Cardiac septum (tissue), 1 donor: ENCODE results near the gene COG5. TPM values are rescaled to one million over a fixed set of nuclear protein-coding genes. Genes with fewer than 3 reads are reported as not detected.

Experiments
- DNase-seq: peaks from one replicate; pipeline ENCODE4 v3.0.0-alpha.2; 2020; ENCODE audit warnings: low spot score
- intact Hi-C: fragments of 100-400 bp; cut with DNase I; formaldehyde crosslinking; loops from one replicate; pipeline ENCODE4 v1.14.0; 2022
- total RNA-seq: library from RNA; stranded (reverse); fragmentation: NEBNext Ultra II Directional; extraction: Animal tissue kit (Norgen Biotek cat#: 25700); gene quantifications from one replicate; pipeline ENCODE4 v1.2.1, GENCODE V29; 2021
- donor health status: DM: no; HTN: no; CAD: no.

Gene COG5
- total RNA-seq, 1 donor from 2014 or later = 43.9 TPM

DNA sequence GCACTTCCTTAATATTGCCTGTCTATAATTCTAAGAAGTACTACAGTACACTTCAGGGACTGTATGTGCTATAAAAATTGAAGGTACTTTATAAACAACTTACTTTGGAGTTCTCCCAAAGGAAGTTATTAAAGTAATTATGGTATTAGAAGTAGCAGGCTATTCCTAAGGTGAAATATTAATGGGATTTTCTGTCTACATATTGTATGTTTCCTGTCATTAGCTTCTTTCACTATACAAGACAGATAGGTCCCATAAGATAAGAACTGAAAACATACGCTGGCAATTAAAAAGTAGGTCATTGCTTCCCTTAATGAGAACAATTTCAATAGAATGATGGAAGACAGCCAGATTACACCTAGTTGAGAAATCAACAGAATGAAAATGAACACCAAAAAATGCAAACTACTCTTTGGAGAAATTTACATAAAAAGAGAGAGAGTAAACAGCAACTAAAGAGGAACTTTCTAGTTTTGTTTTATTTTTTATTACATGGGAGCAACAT lies 248.0 kb downstream of the COG5 start:
- no peak for DNase-seq
- intact Hi-C loops = no loop called here

DNA sequence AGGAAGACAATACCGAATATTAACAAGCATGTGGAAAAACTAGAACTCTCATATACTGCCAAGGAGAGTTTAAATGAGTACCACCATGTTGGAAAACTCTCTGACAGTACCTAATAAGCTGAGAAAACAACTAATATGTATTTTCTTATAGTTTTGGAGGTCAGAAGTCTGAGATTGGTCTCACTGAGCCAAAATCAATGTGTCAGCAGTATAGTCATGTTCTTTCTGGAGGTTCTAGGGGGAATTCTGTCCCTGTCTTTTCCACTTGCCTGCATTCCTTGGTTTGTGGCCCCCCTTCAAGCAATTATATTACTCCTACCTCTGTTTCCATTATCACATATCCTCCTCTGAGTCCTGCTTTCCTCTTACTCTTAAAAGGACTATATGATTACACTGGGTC lies 250.4 kb downstream of the COG5 start:
- DNase-seq = no peak

DNA sequence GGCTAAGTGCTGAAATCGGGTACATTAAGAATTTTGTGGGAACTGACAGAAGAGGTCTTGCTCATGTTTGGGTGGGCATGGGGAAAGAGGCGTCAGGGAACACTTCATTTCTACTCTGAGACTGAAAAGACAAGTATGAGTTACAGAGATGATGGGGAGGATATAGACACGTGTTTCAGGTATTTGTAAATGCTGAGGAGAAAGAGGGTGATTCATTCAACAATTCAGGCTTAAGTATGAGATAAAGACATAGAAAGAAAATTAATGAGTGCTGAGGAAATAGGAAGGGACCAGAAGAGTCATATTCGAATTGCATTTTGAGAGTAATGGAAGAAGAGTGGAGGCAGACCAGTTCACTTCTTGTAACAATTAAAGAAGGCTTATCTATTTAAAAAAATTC lies 251.3 kb downstream of the COG5 start:
- intact Hi-C loops = no loop called here
- DNase-seq = no peak

More for the DNA sequence above, 250.4 kb downstream of the COG5 start:
- intact Hi-C loops = no loop called here

DNA sequence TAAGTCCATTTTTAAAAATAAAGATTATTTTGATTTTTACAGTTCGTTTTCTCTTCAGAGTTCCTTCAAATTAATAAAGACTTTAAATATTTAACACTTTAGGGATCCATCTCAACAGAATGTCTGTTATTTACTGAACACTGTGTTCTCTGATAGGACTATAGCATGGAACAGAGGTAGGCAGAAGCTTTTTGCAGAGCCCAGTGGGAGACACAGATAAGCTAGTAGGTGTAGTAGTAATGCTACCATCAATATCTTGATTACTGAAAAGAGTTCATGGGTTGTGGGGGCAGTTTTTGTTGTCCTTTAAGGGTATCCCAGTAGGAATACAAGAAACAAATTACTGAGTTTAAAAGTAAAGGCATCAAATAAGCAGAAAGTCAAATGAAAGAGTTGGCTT lies 254.4 kb downstream of the COG5 start:
- no peak for DNase-seq
- intact Hi-C loops = no loop called here

DNA sequence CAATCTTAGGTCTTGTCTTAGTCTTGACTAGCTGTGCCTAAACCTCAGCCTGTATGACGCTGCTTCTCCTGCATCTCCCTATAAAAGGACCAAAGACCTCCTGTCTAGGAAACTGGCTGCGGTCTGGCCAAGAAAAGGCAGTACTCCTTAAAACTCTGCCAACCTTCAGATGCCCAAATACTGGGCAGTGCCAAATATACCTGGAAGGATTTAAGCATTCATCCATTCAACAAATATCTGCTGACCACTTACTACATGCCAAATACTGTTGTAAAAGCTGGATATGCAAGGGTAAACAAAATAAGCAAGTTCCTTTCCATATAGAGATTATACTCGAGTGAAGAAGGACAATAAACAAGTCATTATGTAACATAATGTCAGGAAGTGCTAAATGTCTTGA lies 259.1 kb downstream of the COG5 start:
- DNase-seq = no peak
- intact Hi-C loops = no loop called here

DNA sequence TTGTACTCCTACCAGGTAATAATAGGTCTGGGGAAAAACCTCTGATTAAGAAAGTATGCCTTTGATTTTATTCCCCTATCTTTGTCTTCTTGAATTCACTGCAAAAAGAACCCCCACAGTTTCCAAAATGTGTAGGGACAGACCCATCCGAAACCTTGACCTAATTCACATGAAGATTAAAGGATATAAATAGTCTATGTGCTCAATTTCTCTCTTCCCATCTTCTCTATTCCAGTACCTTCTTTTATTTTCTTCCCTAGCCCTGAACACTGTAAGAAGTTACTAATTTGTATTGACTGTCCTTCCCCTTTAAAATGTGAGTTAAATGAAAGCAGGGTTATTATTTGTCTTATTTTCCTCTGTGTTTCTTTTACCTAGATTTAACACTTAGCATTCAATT lies 259.7 kb downstream of the COG5 start:
- intact Hi-C loops = no loop called here

DNA sequence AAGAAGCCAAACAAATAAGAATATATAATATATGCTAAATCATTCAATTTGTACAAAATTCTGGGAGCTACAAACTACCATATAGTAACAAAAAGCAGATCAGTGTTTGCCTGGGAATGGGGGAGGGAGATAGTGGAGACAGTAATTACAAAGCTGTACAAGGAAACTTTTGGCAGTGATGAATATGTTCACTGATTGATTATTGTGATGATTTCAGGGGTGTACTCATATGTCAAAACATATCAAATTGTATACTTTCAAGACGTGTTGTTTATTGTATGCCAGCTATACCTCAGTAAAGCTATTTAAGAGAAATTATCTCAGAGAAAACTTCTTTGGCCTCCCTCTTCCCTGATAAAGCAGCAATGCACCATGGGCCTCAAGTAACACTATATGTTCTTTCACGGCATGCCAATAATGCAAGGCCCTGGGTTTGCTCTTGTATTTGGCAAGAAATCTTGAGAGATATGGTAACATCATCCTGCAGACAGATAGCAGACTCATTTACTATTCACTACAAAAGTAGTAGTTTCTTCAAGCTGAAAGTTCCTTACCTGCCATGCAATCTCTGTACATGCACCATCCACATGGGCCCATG lies 261.4 kb downstream of the COG5 start:
- DNase-seq = no peak
- intact Hi-C loops = no loop called here

More for the DNA sequence above, 259.7 kb downstream of the COG5 start:
- no peak for DNase-seq

DNA sequence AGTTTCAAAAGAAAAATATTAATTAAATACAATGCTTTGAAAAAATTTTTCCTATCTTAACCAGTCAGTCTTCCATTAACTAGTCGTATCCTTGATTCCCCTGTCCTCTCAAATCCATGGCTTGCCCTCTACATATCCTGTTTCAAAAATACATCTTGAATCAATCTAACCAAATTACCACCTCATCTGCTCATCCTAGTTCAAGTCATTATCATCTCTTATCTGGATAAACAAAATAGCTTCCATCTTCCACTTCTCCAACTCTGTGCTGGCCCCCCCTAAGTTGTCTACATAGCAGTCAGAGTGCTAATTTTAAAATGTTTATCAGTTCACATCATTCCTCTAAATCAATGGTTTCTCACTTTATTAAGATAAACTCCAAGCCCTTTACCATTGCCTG lies 269.5 kb downstream of the COG5 start:
- intact Hi-C loops = no loop called here
- DNase-seq = no peak

DNA sequence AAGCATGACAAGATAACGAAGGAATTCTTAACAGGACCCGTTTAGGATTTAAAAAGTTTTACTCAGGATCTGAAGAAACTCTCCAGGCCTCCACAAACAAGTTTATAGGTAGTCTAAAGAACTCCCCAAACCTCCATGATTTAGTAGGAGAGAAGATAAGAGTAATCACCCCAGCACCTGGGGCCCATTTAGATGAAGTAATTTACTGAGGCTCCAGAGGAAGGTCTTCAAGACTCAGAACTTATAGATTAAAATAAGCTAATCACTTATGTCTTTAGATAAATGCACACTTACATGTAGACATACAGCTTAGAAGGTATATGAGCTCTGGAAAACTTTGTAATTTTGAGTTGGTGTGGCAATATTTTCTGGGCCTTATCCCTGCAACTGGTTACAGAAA lies 271.1 kb downstream of the COG5 start:
- intact Hi-C loops = no loop called here
- no peak for DNase-seq

DNA sequence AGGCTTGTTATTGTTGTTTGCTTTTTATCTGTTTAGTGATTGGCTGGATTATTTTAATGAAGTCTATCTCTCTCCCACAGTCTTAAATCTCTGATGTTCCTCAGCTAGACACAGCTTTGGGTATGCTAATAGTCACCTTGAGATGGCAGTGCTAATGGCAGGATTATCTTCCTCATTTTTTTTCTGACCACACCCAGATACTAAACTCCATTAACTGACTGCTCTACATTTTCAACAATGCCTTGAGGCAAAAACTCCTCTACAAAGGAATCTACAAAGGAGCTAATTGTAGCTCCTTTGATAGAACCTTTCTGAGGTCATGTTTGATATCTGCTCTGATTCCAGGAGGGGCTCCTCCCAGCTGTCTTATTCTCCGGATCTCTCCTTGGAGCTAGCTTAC lies 272.3 kb downstream of the COG5 start:
- DNase-seq = no peak
- intact Hi-C loops = no loop called here

DNA sequence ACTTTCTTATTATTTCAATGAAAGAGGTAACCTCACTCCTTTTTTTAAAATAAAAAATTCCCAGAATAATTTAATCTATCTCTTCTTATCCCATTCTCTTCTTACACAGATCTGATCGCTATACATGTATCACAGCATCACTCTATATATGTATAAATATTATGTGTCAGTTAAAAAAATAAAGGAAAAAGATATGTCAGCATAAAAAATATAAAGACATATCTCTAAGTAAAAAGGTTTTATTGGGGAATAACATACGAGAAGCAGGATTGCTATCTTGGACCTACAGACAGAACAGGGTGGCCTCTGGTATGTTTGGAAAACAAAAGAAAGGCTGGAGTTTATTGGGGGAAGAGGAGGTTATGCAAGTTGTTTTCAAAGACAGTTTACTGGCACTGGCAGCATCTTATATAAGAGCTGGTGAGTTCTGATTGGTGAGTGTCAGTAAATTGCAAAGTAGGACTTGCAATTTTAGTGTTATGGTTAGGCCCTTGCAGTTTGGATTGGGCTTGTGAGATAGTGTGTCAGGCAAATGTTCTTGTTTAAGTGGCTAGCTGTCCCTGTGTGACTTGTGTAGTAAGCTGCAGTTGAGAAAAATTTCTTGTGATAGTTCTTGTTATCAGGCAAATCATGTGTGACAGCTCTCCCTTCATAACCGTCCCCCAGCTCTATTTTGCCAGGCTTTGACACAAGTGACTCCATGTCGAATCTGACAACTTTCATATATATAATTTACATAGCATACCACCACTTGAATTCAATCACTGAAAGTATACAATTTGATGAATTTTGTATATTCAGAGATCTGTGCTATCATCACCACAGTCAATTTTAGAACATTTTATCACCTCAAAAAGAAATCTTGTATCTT lies 276.7 kb downstream of the COG5 start:
- intact Hi-C loops = no loop called here
- DNase-seq = no peak

DNA sequence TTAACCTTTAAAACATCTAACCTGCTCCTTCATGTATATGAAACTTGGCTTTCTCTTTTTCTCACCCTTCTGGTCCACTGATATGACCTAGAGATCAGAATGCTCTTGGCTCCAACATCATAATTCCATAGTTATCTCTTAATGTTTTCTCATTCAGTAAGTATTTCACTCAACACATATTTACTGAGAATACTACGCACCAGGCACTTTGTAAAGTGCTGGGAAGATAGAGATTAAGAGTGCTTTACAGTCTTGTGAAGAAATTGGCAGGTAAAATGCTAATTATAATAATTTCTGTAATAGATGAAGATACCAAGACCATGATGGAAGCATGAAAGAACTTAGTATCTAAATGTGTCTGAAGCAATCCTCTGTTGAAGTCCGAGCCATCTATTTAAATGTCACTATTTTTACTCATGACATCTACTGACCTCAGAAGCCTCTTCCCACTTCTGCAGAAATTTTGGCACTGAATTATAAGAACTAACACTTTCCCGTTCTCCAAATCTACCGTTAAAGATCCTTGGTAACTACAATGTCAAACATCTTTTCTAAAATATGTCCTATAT lies 278.7 kb downstream of the COG5 start:
- intact Hi-C loops = loop anchor here (5.0 kb wide), 1 partner anchor 63 kb away; no protein-coding TSS in a partner anchor
- no peak for DNase-seq

DNA sequence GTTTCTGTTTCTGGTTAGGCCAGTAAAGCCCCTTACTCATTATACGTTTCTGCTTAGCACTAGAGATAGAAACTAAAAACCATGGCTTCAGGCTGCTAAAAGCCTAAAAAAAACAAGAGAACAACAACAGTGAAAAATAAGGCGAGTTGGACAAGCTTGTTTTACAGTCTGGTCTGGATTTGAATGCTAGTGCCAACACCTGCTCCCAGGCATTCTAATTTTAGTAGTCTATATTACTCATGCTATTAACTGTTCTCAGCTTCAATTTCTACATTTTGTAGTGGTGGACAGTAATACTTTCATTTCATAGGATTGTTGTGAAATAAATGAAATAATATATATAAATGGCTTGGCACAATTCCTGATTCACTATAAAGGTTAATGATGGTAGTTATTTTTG lies 286.4 kb downstream of the COG5 start:
- no peak for DNase-seq
- intact Hi-C loops = no loop called here

DNA sequence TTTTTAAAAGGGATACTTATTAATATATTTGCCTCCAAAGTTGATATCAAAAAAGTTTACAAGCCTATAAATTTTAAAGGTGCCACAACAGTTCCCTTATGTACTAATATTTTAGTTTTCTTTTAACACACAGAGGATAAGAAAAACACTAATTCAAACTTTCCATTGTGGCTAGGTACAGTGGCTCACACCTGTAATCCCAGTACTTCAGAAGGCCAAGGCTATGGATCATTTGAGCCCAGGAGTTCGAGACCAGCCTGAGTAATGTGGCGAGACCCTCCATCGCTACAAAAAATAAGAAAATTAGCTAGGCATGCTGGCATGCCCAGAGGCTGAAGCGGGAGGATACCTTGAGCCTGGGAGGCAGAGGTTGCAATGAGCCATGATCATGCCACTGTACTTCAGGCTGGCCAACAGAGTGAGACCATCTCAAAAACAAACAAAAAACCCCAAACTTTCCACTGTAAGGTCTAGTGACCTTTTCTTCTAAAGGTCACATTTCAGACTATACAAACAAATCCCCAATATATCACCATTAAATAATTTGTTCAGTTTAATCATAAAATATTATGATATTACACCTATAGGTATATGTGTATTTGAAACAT lies 287.4 kb downstream of the COG5 start:
- no peak for DNase-seq
- intact Hi-C loops = no loop called here

DNA sequence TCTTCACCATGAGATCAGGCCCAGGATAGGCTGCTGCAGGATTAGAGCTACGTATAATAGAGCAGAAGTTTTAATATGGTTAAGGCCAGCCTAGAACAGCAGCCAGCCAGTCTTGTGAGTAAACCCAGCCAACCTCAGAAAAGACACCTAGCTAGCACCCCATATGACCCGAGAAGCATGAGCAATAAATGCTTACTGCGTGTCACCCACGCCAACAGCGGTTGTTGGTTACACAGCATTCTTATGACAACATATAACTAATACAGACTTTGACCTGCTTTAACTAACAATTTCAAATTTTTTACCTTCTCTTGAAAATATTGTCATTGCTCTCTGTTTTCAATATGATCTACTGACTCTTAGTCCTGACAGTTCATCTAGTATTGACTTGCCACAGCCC lies 289.2 kb downstream of the COG5 start:
- DNase-seq = no peak
- intact Hi-C loops = no loop called here

DNA sequence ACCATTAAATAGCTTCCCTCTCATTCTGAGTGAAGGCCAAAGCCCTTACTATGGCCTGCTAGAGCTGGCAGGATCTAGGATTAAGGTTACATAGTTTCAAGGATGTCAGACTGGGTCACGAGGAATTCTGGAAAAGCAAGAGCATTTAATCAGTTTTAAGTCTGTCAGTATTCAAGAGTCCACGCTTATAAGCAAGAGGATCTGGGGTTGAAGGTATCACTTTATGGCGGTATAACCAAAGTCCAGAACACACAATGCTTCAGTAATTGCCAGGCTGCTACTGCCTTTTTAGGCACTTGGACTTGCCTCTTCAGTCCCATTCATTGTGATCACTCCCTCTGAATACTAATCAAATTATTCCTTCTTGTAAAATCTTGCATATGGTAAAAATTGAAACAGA lies 293.9 kb downstream of the COG5 start:
- intact Hi-C loops = no loop called here
- DNase-seq = no peak

DNA sequence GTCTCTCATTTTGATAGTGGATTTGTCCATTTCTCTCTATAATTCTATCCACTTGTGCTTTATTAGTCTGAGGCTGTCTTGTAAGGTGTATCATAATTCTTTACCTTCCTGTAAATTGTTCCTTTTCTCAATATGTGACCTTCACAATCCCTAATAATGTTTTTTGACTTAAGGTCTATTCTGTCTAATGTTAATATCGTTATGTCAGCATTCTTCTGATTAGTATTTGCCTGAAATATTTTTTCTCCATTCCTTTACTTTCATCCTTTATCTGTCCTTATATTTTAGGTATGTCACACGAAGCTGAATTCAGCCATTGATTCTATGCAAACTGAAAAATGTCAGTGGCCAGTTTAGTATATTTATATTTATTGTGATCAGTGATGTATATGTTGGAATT lies 295.1 kb downstream of the COG5 start:
- no peak for DNase-seq
- intact Hi-C loops = no loop called here

DNA sequence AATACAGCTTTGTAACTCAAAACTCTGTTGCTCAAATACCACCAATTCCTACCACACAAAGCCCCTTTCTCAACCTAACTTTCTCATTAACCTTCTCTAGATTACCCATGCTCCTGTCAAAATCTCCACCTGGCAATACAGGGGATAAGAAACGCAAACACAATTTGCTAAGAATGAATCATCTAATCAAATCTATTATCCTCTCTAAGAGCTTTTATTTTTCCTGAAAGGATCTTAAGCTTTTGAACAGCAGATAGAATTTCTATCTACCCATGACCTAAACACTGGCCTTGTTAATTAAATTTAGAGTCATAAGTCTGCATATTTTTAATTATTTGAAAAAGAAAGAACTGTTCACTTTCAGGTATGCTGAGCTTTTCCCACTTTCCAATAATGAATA lies 296.6 kb downstream of the COG5 start:
- DNase-seq = no peak
- intact Hi-C loops = no loop called here

DNA sequence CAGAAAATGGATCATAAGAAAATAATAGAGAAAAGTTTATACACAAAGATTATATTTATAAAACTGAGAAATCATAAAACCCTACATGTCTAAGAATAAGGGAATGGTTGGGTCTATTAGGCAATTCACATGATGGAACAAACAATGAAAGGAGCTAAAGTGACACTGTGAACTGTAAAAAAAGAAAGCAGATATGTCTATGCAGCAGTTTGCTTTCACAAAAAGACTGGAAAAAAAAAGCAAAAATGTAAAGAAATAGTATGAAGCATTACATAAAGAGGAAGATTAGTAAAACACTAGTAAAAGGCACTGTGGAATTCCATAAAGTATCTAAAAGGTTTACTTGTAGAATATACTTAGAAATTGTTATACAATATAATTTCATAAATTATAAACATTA lies 299.0 kb downstream of the COG5 start:
- intact Hi-C loops = no loop called here
- DNase-seq = no peak

DNA sequence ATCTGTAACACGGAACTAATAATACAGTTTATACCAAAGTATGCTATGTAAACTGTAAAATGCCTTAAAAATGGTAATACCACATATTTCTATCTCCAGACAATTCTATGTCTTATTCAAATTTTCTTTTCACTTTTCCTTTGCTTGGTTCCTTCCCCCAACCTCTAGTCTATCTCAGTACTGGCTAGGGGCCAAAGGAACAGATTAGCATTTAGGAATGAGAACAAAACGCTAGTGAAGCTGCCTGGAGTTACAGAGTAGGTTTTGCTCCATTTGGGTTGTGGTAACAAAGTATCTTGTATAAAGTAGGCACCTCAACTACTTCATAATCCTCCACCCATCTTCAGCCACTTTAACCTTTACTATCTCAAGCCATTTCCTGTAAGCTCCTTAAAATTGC lies 300.9 kb downstream of the COG5 start:
- DNase-seq = no peak
- intact Hi-C loops = no loop called here
